IPS DF 4.7 (cell line): ENCODE measurements around the gene LARP4B.

Source experiments
- DNase-seq: peaks from one replicate; pipeline ENCODE4 v3.0.0-alpha.2; 2013; ENCODE audit warnings: low spot score; ENCODE audit errors: extremely low read depth

LARP4B gene

GRCh38 chr10:926075-926698, 5.3 kb downstream of the LARP4B start:
- no peak for DNase-seq

GRCh38 chr10:924524-924859, 7.0 kb downstream of the LARP4B start:
- DNase-seq = no peak

GRCh38 chr10:923844-924523, 7.5 kb downstream of the LARP4B start:
- DNase-seq = no peak

GRCh38 chr10:921471-922414, 9.8 kb downstream of the LARP4B start:
- no peak for DNase-seq

- DNase-seq = no peak
Measured at GRCh38 chr10:920450-920849, 11.1 kb downstream of the LARP4B start.

GRCh38 chr10:919481-919880, 12.0 kb downstream of the LARP4B start:
- no peak for DNase-seq

- no peak for DNase-seq
Measured at GRCh38 chr10:917999-918398, 13.5 kb downstream of the LARP4B start.

- no peak for DNase-seq
Measured at GRCh38 chr10:917416-917720, 14.1 kb downstream of the LARP4B start.

GRCh38 chr10:916716-917415, 14.6 kb downstream of the LARP4B start:
- DNase-seq = no peak

GRCh38 chr10:909831-910230, 21.7 kb downstream of the LARP4B start:
- DNase-seq = no peak

- no peak for DNase-seq
Measured at GRCh38 chr10:905972-906371, 25.5 kb downstream of the LARP4B start.

GRCh38 chr10:905503-905902, 26.0 kb downstream of the LARP4B start:
- DNase-seq = no peak

GRCh38 chr10:904403-904802, 27.1 kb downstream of the LARP4B start:
- DNase-seq = no peak

GRCh38 chr10:898141-898540, 33.4 kb downstream of the LARP4B start:
- DNase-seq = no peak

GRCh38 chr10:896982-897381, 34.5 kb downstream of the LARP4B start:
- DNase-seq = no peak

GRCh38 chr10:895324-895723, 36.2 kb downstream of the LARP4B start:
- DNase-seq = no peak

GRCh38 chr10:878895-879294, 52.6 kb downstream of the LARP4B start:
- no peak for DNase-seq

GRCh38 chr10:878333-878759, 53.2 kb downstream of the LARP4B start:
- DNase-seq = no peak

- DNase-seq = no peak
Measured at GRCh38 chr10:876438-876837, 55.1 kb downstream of the LARP4B start.

- no peak for DNase-seq
Measured at GRCh38 chr10:873020-873419, 58.5 kb downstream of the LARP4B start.

- no peak for DNase-seq
Measured at GRCh38 chr10:871951-872403, 59.5 kb downstream of the LARP4B start.
